ACC112 (cell line): ENCODE results near the gene CIC.

Experiments
- H2AFZ ChIP-seq: fragments of 200-600 bp; sonication (generic); one replicate; pipeline ENCODE4 v1.6.0; 2017; ENCODE audit warnings: antibody characterized with exemption, low read length; ENCODE audit not compliant: unreplicated experiment
- H3K27ac ChIP-seq: fragments of 200-600 bp; sonication (generic); 2 replicates; pipeline ENCODE4 v1.5.1; 2014; ENCODE audit warnings: low read depth, mild to moderate bottlenecking, antibody characterized with exemption, low read length, moderate library complexity
- H3K27me3 ChIP-seq: fragments of 200-600 bp; sonication (generic); 2 replicates; pipeline ENCODE4 v1.6.1; 2014; ENCODE audit warnings: mild to moderate bottlenecking, antibody characterized with exemption, low read length, moderate library complexity, mixed read lengths; ENCODE audit not compliant: insufficient read depth
- H3K36me3 ChIP-seq: fragments of 200-600 bp; sonication (generic); 2 replicates; pipeline ENCODE4 v1.6.1; 2016; ENCODE audit warnings: mild to moderate bottlenecking, antibody characterized with exemption, low read length, moderate library complexity, mixed read lengths; ENCODE audit not compliant: insufficient read depth
- H3K4me1 ChIP-seq: fragments of 200-600 bp; sonication (generic); one replicate; pipeline ENCODE4 v1.6.1; 2016; ENCODE audit warnings: low read length, mixed read lengths; ENCODE audit not compliant: insufficient read depth, unreplicated experiment, control insufficient read depth
- H3K4me3 ChIP-seq: fragments of 200-600 bp; sonication (generic); 2 replicates; pipeline ENCODE4 v1.5.1; 2014; ENCODE audit warnings: mild to moderate bottlenecking, low read depth, low read length
- H3K79me2 ChIP-seq: fragments of 200-600 bp; sonication (generic); one replicate; pipeline ENCODE4 v1.6.0; 2016; ENCODE audit warnings: low read length; ENCODE audit not compliant: control insufficient read depth, unreplicated experiment, insufficient read depth

The CIC gene

DNA sequence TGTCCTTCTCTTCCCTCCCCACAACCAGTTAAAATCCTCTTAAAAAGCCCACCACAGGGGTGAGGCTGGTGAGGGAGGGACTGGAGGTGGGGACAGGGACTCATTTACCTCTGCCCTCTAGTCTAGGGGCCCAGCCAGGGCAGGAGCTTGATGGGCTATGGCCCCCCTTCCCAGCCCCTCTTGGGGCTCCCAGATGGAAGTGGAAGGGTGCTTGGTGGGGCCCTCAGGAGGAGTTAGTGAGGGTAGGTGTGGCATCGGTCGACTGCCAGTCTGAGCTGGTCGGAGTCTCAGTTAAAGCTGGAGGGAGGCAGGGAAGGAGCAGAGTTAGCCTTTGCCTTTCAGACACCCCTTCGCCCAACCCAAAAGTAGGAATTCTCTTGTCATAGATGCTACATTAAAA lies 38.5 kb upstream of the CIC start:
- H3K79me2 ChIP-seq = peaks cover 10% of the 10 kb centered on the region
- 0 out of 2 replicates have a peak, but pooled peaks cover 3% of the 10 kb centered on the region for H3K36me3 ChIP-seq
- H3K27me3 ChIP-seq = no peaks in the 10 kb centered on the region
- H3K27ac ChIP-seq = no peak overlapping the region
- no peak overlapping the region for H3K4me3 ChIP-seq
- no peak overlapping the region for H2AFZ ChIP-seq
- no peaks in the 10 kb centered on the region for H3K4me1 ChIP-seq

DNA sequence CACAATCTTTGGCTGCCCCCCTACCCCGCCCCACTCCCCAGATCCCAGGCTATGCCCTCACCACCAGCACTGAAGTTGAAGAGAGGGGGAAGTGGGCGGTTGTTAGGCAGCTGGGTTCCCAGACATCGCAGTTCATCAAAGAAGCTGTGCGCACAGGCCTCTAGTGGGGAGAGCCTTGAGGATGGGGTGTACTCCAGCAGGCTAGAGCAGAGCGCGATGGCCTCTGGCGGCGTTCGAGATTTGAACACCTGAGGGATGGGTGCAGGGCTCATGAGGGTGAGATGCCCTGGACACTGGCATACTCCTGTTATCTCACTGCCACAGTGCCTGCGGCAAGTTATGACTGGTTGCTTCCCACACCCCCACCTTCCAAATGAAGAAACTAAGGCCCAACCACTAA lies 36.6 kb upstream of the CIC start:
- H2AFZ ChIP-seq = no peak overlapping the region
- H3K4me3 ChIP-seq = no peak overlapping the region
- H3K27me3 ChIP-seq = no peaks in the 10 kb centered on the region
- no peaks in the 10 kb centered on the region for H3K4me1 ChIP-seq
- H3K79me2 ChIP-seq = no peaks in the 10 kb centered on the region
- H3K27ac ChIP-seq = no peak overlapping the region
- H3K36me3 ChIP-seq = 0 out of 2 replicates have a peak, but pooled peaks cover 3% of the 10 kb centered on the region

DNA sequence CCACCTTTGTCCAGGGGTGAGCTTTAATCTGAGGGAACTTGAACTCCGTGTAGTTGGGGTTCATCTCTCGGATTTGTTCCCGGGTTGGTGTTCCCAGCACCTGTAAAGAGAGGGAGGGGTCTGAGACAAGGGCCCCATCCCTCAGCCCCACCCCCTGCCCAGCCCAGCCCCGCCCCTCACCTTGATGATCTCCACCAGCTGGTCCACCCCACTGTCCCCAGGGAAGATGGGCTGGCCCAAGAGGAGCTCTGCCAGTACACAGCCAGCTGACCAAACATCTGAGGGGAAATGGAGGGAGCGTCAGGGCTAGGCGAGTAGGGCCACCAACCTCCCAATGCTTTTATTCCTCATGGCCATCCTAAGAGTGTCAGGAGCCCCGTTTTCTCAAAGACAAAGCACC lies 35.9 kb upstream of the CIC start:
- no peaks in the 10 kb centered on the region for H3K27me3 ChIP-seq
- H3K79me2 ChIP-seq = no peaks in the 10 kb centered on the region
- H3K27ac ChIP-seq = no peak overlapping the region
- no peak overlapping the region for H3K4me3 ChIP-seq
- 0 out of 2 replicates have a peak, but pooled peaks cover 3% of the 10 kb centered on the region for H3K36me3 ChIP-seq
- H3K4me1 ChIP-seq = no peaks in the 10 kb centered on the region
- H2AFZ ChIP-seq = no peak overlapping the region

DNA sequence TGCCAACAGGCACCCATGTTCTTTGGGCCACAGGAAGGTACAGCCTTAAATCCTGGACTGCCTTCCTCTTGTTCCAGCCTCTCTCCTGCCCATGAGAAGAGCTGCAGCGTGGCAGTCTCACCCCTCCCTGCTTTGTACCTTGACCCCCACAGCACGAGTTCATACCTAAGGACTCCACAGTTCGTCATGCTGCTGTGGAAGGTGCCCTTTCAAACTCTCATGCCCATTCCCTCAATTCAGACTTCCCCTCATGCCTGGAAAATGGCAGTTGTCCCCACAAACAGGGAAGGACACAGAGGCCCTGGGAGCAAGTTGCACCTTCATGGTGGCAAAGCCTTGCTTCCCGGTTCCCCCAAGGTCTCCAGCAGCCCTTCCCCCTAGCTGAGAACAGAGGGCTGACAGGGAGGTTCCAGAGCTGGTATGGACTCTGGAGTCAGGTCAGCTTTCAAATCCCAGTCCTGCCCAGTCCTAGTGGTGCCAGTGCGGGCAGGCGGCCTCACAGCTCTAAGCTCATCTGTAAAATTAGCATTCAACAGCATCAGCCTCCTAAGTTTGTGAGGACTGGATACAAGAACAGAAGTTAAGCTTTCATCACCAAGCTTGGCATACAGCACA lies 35.3 kb upstream of the CIC start:
- Histone ChIP-seq H3K4me1 (no peaks in the 10 kb centered on the region), H3K27me3 (no peaks in the 10 kb centered on the region), H3K4me3 (no peak overlapping the region), H3K79me2 (no peaks in the 10 kb centered on the region), H2AFZ (no peak overlapping the region), H3K36me3 (0 out of 2 replicates have a peak, but pooled peaks cover 3% of the 10 kb centered on the region), H3K27ac (no peak overlapping the region)

DNA sequence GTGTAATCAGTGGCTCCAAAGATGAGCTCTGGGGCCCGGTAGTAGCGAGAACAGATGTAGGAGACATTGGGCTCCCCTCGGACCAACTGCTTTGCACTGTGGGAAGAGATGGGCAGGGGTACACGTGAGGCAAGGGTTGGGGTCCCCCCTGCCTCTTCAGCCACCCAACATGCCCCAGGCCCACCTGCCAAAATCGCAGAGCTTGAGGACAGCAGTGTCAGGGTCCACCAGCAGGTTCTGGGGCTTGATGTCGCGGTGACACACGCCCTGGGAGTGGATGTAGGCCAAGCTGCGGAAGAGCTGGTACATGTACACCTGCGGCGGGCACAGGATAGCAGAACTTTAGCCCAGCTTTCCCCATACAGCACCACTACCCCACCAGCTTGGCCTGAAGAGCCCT lies 34.7 kb upstream of the CIC start:
- H3K36me3 ChIP-seq = 0 out of 2 replicates have a peak, but pooled peaks cover under 1% of the 10 kb centered on the region
- no peaks in the 10 kb centered on the region for H3K4me1 ChIP-seq
- H2AFZ ChIP-seq = no peak overlapping the region
- no peak overlapping the region for H3K4me3 ChIP-seq
- H3K79me2 ChIP-seq = peaks cover 4% of the 10 kb centered on the region
- no peak overlapping the region for H3K27ac ChIP-seq
- no peaks in the 10 kb centered on the region for H3K27me3 ChIP-seq

DNA sequence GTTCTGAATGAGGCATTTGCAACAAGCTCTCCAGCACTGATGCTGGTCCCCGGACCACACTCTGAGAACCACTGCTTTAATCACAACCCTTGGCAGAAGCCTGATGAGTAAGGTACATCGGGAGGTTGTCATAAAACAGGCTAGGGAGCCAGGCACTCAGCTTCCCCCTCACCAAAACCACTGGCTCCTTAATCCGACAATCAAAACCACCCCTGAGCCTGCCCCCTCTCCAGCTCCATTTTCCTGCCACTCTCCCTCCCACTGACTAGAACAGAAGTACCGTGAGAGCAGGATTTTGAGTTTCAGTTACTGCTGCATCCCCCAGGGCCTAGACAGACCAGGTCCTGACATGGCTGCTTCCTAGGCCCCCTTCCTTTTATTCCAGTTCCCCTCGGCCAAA lies 33.9 kb upstream of the CIC start:
- Histone ChIP-seq H3K36me3 (no peaks in the 10 kb centered on the region), H3K4me3 (no peak overlapping the region), H3K4me1 (no peaks in the 10 kb centered on the region), H3K27ac (no peak overlapping the region), H2AFZ (no peak overlapping the region), H3K79me2 (peaks cover 12% of the 10 kb centered on the region), H3K27me3 (no peaks in the 10 kb centered on the region)

DNA sequence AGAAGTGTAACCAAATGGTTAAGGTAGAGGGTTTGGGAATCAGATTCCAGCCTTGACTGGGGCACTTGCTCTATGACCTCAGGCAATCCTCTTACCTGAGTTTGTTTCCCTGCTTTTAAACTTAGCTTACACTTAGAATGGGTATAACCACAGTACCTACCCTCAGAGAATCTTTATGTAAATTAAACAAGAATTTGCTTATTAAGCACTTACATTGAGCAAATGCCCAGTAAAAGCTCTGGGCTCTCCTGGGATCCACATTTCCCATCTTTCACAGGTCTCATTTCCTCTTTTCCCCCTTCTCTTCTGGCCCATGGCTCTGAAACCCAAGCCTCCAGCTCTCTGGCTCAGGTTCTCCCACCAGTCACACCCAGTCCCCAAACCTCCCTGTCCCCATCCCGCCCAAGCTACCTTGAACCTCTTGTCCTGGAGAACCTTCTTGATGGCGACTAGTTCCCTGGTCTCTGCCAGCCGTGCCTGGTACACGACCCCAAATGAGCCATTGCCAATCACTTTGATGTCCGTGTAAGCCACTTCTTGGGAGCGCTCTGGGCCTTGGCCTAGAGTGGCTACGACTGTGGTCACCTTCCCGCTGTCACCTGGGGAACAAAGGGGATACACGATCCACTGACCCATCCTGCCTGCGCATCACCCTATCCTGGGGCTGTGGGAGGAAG lies 29.4 kb upstream of the CIC start:
- Histone ChIP-seq H3K36me3 (no peaks in the 10 kb centered on the region), H3K4me3 (no peak overlapping the region)

DNA sequence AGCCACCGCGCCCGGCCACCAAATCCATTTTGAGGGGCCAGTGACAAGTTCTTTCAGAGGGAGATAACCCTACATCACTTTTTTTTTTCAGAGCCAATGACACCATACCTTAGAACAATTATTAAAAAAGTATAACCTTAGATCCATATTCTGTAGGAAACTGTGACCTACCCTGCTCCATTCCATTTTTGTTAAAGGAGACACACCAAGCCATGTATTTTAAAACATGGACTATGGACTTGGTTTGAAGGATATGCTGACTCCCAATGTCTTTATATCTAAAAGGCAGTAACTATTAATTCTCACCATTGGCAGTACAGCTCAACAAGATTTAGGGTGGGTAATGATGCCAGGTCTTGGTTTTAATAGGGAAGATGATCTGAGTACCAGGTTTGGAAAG lies 27.8 kb upstream of the CIC start:
- H3K79me2 ChIP-seq = peaks cover 30% of the 10 kb centered on the region
- H3K4me3 ChIP-seq = peak overlapping the region; percentile 79
- H3K4me1 ChIP-seq = no peaks in the 10 kb centered on the region
- H3K27ac ChIP-seq = no peak overlapping the region
- H3K36me3 ChIP-seq = no peaks in the 10 kb centered on the region
- H2AFZ ChIP-seq = no peak overlapping the region
- no peaks in the 10 kb centered on the region for H3K27me3 ChIP-seq

More for the DNA sequence above, 29.4 kb upstream of the CIC start:
- Histone ChIP-seq H3K27me3 (no peaks in the 10 kb centered on the region), H3K79me2 (peaks cover 30% of the 10 kb centered on the region), H2AFZ (no peak overlapping the region), H3K4me1 (no peaks in the 10 kb centered on the region), H3K27ac (no peak overlapping the region)

DNA sequence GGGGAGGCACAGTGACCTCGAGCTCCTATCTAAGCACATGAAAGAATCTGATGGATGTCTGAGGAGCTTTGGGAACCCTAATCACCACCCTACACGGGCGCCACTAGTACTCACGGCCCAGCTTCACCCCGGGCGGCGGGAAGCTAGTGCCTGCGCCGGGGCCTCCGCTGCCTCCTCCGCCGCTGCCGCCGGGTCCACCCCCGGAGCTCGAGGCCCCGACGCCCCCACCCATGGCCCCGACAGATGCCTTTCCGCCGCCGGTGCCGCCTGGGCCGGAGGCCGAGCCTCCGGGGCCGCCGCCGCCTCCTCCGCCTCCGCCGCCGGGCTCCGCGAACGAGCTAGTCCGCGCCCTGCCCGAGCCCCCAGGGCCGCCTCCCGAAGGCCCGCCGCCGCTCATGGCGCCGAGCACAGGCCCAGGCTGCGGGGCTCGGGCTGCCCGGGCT lies 27.0 kb upstream of the CIC start:
- Histone ChIP-seq H3K36me3 (no peaks in the 10 kb centered on the region), H2AFZ (no peak overlapping the region), H3K4me1 (no peaks in the 10 kb centered on the region), H3K79me2 (peaks cover 30% of the 10 kb centered on the region), H3K27me3 (no peaks in the 10 kb centered on the region), H3K27ac (peak overlapping the region; percentile 41), H3K4me3 (peak overlapping the region; percentile 79)

DNA sequence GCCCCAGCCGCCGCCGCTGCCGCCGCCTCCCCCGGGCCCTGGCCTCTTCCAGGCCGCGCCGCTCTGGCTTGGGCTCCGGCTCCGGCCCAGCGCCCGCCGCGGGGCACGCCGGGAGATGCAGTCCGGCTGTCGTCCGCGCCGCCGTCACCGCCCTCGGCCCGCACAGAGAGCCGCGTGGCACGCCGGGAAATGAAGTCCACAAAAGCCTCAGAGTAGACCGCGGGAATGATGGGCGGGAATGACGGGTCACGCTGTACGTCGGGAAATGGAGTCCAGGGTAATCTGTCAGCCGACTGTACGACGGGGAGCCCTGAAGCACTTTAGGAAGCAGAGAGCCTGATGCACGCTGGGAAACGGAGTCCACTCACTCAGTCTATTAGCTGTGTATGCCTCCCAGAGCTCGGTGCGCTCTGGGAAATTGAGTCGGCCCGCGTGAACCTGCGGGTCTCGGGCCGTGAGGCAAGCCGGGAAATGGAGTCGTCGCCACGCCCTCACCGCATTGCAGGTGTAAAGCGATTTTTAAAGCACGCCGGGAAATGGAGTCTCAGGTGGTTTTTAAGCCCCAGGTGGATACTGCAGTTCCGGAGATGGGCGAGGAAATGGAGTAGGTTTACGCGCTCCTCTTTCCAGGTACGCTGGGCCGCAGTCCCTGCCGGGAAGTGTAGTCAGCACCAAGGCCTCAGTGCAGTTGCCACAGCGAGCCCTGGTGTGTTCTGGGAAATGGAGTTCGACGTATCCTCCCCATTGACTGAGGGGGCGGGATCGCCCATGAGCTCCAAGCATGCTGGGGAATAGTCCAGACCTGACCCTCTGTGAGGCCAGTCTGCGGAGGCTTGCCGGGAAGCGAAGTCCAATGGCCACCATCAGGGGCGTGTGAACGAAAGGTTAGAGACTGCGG lies 26.3 kb upstream of the CIC start, which contains the start of gene GSK3A:
GSK3A (minus strand) TSS at position 91 of the 898 bp plus-strand sequence. CDS start 137 bp downstream, outside the sequence.
- Histone ChIP-seq H3K36me3 (no peaks in the 10 kb centered on the region), H3K4me1 (no peaks in the 10 kb centered on the region), H2AFZ (peak within 1 kb of the TSS; percentile 13), H3K27me3 (no peaks in the 10 kb centered on the region), H3K4me3 (peak within 1 kb of the TSS; percentile 79), H3K27ac (peak within 1 kb of the TSS; percentile 75), H3K79me2 (peaks cover 30% of the 10 kb centered on the region)
